Astrocyte (in vitro differentiated cells and primary cell): Measurements from ENCODE around the gene NKAIN1. TPM values are rescaled to one million over a fixed set of nuclear protein-coding genes. Genes with fewer than 3 reads are reported as not detected.

ENCODE experiments used
- DNase-seq: peaks from one replicate; pipeline ENCODE4 v3.0.0-alpha.2; 2010; ENCODE audit warnings: low read depth
- FAIRE-seq: peaks from 2 replicates; lab custom pipeline; 2011; peaks lifted over from hg19 to GRCh38; lab: Jason Lieb, UNC
- H2AFZ ChIP-seq: 2 replicates; pipeline ENCODE4 v1.6.0; 2012; ENCODE audit warnings: low read depth, low read length, inconsistent platforms
- H3K27ac ChIP-seq: 2 replicates; pipeline ENCODE4 v1.5.1; 2011; ENCODE audit warnings: low read depth, low read length, inconsistent platforms
- H3K27me3 ChIP-seq: 2 replicates; pipeline ENCODE4 v1.6.0; 2011; ENCODE audit warnings: low read length, inconsistent platforms; ENCODE audit not compliant: insufficient read depth
- H3K36me3 ChIP-seq: 2 replicates; pipeline ENCODE4 v1.5.1; 2011; ENCODE audit warnings: low read length, inconsistent platforms; ENCODE audit not compliant: insufficient read depth
- H3K4me1 ChIP-seq: 2 replicates; pipeline ENCODE4 v1.5.1; 2011; ENCODE audit warnings: low read length, inconsistent platforms; ENCODE audit not compliant: insufficient read depth
- H3K4me2 ChIP-seq: 2 replicates; pipeline ENCODE4 v1.6.0; 2012; ENCODE audit warnings: low read length, inconsistent platforms
- H3K4me3 ChIP-seq: 2 replicates; pipeline ENCODE4 v1.5.1; 2011; ENCODE audit warnings: low read depth, mild to moderate bottlenecking, low read length, inconsistent platforms; ENCODE audit not compliant: insufficient read depth
- H3K79me2 ChIP-seq: 2 replicates; pipeline ENCODE4 v1.6.0; 2012; ENCODE audit warnings: mild to moderate bottlenecking, low read length, inconsistent platforms; ENCODE audit not compliant: insufficient read depth
- H3K9ac ChIP-seq: 2 replicates; pipeline ENCODE4 v1.6.0; 2012; ENCODE audit warnings: mild to moderate bottlenecking, low read length, inconsistent platforms
- H3K9me3 ChIP-seq: 2 replicates; pipeline ENCODE4 v1.5.1; 2012; ENCODE audit warnings: low read depth, mild to moderate bottlenecking, low read length, inconsistent platforms; ENCODE audit not compliant: insufficient read depth
- H4K20me1 ChIP-seq: 2 replicates; pipeline ENCODE4 v1.6.0; 2012; ENCODE audit warnings: low read length, inconsistent platforms; ENCODE audit not compliant: insufficient read depth
- H3K27ac Mint-ChIP-seq: one replicate; pipeline ENCODE4 v1.8.0; 2021; ENCODE audit warnings: mild to moderate bottlenecking, mixed read lengths; ENCODE audit not compliant: unreplicated experiment
- H3K27me3 Mint-ChIP-seq: one replicate; pipeline ENCODE4 v1.8.0; 2021; ENCODE audit warnings: low read depth, mixed read lengths; ENCODE audit not compliant: unreplicated experiment
- H3K36me3 Mint-ChIP-seq: one replicate; pipeline ENCODE4 v1.8.0; 2021; ENCODE audit warnings: low read depth, mixed read lengths; ENCODE audit not compliant: unreplicated experiment
- H3K4me1 Mint-ChIP-seq: one replicate; pipeline ENCODE4 v1.8.0; 2021; ENCODE audit warnings: low read depth, mixed read lengths; ENCODE audit not compliant: unreplicated experiment
- H3K4me3 Mint-ChIP-seq: one replicate; pipeline ENCODE4 v1.8.0; 2021; ENCODE audit warnings: mild to moderate bottlenecking, moderate library complexity, mixed read lengths; ENCODE audit not compliant: unreplicated experiment
- H3K9me3 Mint-ChIP-seq: one replicate; pipeline ENCODE4 v1.8.0; 2021; ENCODE audit warnings: mild to moderate bottlenecking, mixed read lengths; ENCODE audit not compliant: unreplicated experiment
- EZH2 ChIP-seq: IDR thresholded peaks from 2 replicates; pipeline ENCODE4 v1.6.1; 2012; ENCODE audit warnings: mild to moderate bottlenecking, low read length, inconsistent platforms; ENCODE audit not compliant: insufficient read depth
- total RNA-seq: library from RNA; stranded (reverse); gene quantifications from 2 replicates; pipeline ENCODE4 v1.2.1, GENCODE V29; 2021
- TF ChIP-seq, protein P1 (sequence below): IDR thresholded peaks from 2 replicates; pipeline ENCODE4 v1.5.1; 2011; ENCODE audit warnings: low read depth, mild to moderate bottlenecking, inconsistent platforms, low read length, moderate library complexity; ENCODE audit not compliant: insufficient read depth

NKAIN1 gene
- total RNA-seq, 1 donor from 2014 or later: 5.6 TPM

DNA sequence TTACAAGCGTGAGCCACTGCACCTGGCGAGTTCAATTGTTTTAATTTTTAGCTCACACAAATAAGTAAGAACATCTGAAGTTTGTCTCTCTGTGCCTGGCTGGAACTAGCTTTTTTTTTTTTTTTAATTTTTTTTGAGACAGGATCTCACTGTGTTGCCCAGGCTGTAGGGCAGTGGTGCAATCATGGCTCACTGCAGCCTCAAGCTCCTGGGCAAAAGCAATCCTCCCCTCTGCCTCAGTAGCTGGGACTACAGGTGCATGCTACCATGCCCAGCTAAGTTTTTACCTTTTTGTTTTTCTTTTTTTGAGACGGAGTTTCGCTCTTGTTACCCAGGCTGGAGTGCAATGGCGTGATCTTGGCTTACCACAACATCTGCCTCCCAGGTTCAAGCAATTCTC lies 7.9 kb downstream of the NKAIN1 start:
- no peak overlapping the region for H3K27ac ChIP-seq
- H3K36me3 Mint-ChIP-seq: peaks cover 3% of the 10 kb centered on the region
- H3K36me3 ChIP-seq: no peaks in the 10 kb centered on the region
- H3K27me3 ChIP-seq: peaks cover 21% of the 10 kb centered on the region
- TF ChIP-seq, protein P1, sequence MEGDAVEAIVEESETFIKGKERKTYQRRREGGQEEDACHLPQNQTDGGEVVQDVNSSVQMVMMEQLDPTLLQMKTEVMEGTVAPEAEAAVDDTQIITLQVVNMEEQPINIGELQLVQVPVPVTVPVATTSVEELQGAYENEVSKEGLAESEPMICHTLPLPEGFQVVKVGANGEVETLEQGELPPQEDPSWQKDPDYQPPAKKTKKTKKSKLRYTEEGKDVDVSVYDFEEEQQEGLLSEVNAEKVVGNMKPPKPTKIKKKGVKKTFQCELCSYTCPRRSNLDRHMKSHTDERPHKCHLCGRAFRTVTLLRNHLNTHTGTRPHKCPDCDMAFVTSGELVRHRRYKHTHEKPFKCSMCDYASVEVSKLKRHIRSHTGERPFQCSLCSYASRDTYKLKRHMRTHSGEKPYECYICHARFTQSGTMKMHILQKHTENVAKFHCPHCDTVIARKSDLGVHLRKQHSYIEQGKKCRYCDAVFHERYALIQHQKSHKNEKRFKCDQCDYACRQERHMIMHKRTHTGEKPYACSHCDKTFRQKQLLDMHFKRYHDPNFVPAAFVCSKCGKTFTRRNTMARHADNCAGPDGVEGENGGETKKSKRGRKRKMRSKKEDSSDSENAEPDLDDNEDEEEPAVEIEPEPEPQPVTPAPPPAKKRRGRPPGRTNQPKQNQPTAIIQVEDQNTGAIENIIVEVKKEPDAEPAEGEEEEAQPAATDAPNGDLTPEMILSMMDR: no peak
- TF ChIP-seq EZH2: no peak
- H3K4me1 Mint-ChIP-seq: no peaks in the 10 kb centered on the region
- no peak for FAIRE-seq
- H4K20me1 ChIP-seq: no peaks in the 10 kb centered on the region
- H2AFZ ChIP-seq: no peak overlapping the region
- no peak overlapping the region for H3K4me3 Mint-ChIP-seq
- no peak overlapping the region for H3K4me3 ChIP-seq
- no peak for DNase-seq
- no peaks in the 10 kb centered on the region for H3K9me3 Mint-ChIP-seq
- no peaks in the 10 kb centered on the region for H3K4me1 ChIP-seq
- H3K27me3 Mint-ChIP-seq: peaks cover 40% of the 10 kb centered on the region
- no peaks in the 10 kb centered on the region for H3K79me2 ChIP-seq
- H3K4me2 ChIP-seq: no peak overlapping the region
- H3K27ac Mint-ChIP-seq: no peak overlapping the region
- H3K9ac ChIP-seq: no peak overlapping the region
- no peaks in the 10 kb centered on the region for H3K9me3 ChIP-seq

DNA sequence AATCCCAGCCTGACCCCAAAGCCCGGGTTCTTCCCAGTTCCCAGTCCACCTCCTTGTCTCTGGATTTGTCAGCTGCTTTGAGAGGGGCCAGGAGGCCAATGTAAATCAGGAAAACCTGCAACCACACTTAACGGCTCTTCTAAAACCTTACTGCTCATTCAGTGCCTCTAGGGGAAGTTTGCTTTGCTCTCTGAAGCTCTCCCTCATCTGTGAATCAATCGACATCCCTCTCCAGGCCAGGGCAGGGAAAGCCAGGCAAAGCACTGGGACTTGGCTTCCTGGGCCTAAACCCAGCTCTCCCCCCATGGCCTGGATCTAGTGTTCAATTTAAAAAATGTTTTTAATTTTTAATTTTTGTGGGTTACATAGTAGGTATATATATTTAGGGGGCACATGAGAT lies 9.3 kb downstream of the NKAIN1 start:
- no peak for TF ChIP-seq EZH2
- TF ChIP-seq, protein P1: no peak
- FAIRE-seq: no peak
- no peak overlapping the region for H3K9ac ChIP-seq
- no peaks in the 10 kb centered on the region for H3K4me1 ChIP-seq
- H3K36me3 ChIP-seq: no peaks in the 10 kb centered on the region
- H3K36me3 Mint-ChIP-seq: peaks cover 3% of the 10 kb centered on the region
- no peak overlapping the region for H3K4me3 ChIP-seq
- H3K27ac ChIP-seq: no peak overlapping the region
- peaks cover 14% of the 10 kb centered on the region for H3K27me3 ChIP-seq
- no peaks in the 10 kb centered on the region for H3K4me1 Mint-ChIP-seq
- no peak overlapping the region for H3K27ac Mint-ChIP-seq
- H3K4me3 Mint-ChIP-seq: no peak overlapping the region
- peaks cover 27% of the 10 kb centered on the region for H3K27me3 Mint-ChIP-seq
- no peak for DNase-seq
- H2AFZ ChIP-seq: no peak overlapping the region
- H3K9me3 ChIP-seq: no peaks in the 10 kb centered on the region
- H3K9me3 Mint-ChIP-seq: no peaks in the 10 kb centered on the region
- no peaks in the 10 kb centered on the region for H4K20me1 ChIP-seq
- no peaks in the 10 kb centered on the region for H3K79me2 ChIP-seq
- H3K4me2 ChIP-seq: no peak overlapping the region

DNA sequence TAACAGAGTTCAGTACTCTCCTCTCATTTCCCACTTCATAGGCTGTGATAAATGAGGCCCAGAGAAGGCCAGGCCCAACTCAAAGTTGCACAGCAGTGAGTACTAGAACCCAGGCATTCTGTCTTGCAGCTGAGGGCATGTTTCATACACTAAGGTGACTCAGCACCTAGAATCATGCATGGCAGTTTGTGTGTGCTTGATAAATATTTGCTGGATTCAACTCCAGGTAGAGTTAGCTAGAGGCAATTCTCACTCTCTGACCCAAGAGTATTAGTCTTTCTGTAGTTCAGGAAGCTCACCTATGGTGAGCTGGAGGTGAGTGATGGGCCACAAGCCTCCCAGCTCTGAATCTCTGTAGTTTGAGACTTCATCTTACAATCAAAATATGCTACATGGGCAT lies 10.7 kb downstream of the NKAIN1 start:
- H4K20me1 ChIP-seq: no peaks in the 10 kb centered on the region
- Mint-ChIP-seq H3K36me3 (peaks cover 3% of the 10 kb centered on the region), H3K27ac (no peak overlapping the region), H3K4me3 (no peak overlapping the region), H3K27me3 (peaks cover 23% of the 10 kb centered on the region), H3K4me1 (no peaks in the 10 kb centered on the region), H3K9me3 (no peaks in the 10 kb centered on the region)
- TF ChIP-seq, protein P1: no peak
- no peak overlapping the region for H3K4me2 ChIP-seq
- H3K36me3 ChIP-seq: no peaks in the 10 kb centered on the region
- H3K9me3 ChIP-seq: no peaks in the 10 kb centered on the region
- peaks cover 13% of the 10 kb centered on the region for H3K27me3 ChIP-seq
- DNase-seq (no peak), FAIRE-seq (no peak)
- H2AFZ ChIP-seq: no peak overlapping the region
- H3K4me1 ChIP-seq: no peaks in the 10 kb centered on the region
- H3K27ac ChIP-seq: no peak overlapping the region
- no peak overlapping the region for H3K9ac ChIP-seq
- H3K4me3 ChIP-seq: no peak overlapping the region
- H3K79me2 ChIP-seq: no peaks in the 10 kb centered on the region
